Activated CD4-positive, alpha-beta T cell treated with anti-CD3 and anti-CD28 coated beads for 1 hour (primary cell): ENCODE measurements around the gene KCNA2.

Experiments used
- DNase-seq: peaks from one replicate; pipeline ENCODE4 v3.0.0-alpha.2; 2020

The KCNA2 gene

DNA sequence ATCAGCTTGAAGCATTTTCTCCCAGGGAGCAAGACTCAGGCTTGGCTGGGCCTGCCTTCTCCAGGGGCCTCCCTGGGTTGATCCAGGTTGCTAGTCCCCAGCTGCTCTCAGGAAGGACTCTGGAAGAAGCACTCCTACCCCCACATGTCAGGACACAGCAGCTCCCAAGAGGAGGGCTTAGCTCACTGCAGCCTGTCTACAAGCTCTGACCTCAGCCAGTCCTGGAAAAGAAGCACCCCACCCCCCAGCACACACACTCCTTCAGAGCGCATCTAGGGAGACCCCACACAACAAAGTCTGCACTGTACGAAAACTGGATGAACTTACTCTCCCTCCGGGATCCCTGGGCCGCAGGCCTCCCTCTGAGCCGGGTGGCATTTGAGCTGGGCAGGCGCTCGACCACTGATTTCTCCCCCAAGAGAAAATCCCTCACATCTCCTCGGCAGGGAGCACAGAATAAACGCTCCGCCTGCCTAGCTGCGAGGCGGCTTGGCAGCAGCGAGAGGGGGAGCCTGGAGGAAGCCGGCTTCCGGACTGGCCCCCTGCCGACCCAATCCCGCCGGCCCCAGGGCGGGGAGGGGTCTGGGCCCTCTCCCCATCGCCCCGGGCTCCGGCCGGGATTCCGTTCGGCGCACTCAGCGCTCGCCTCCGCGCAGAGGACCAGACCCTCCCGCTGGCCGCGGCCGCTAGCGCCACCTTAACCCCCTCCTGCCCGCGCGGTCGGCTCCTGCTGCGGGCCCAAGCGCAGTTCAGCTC is at the start of gene KCNA2:
TSS of gene KCNA2 (minus strand) at position 458 of the 756 bp plus-strand sequence. CDS start 1,576 bp downstream, outside the sequence.
- DNase-seq, result no peak

DNA sequence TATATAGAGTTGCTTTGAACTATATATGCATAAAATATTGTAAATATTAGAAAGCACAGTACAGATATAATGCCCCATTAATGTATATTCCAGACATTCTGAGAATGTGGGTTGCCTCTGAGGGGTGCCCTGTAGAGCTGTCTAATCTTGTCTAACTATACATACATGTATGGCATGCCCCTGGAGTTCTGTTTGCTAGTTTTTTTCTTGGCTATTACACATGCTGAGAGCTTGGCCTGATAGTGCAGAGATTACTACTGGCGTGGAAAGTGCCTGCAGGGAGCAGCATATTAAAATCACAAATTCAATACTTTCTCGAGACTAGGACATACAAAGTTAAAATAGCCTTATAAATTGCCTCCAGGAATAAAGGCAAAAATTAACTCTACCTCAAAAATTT is 44.5 kb upstream of the KCNA2 start:
- DNase-seq, result no peak

DNA sequence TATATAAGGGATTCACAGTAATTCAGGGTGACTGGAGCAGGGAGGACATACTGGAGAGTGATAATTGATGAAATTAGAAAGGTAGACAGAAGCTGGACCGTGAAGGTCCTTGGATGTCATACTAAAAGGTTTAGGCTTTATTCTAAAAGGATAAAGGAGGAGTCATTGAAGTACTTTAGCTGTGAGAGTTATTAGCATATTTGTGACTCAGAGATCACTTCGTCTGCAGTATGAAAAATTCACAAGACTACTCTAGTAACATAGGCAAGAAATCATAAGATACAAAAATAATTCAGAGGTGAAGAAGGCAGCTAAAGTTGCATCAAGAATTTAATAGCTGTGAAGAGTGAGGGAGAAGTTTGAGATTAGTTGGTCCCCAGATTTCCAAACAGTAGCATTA is 42.3 kb upstream of the KCNA2 start:
- no peak for DNase-seq

DNA sequence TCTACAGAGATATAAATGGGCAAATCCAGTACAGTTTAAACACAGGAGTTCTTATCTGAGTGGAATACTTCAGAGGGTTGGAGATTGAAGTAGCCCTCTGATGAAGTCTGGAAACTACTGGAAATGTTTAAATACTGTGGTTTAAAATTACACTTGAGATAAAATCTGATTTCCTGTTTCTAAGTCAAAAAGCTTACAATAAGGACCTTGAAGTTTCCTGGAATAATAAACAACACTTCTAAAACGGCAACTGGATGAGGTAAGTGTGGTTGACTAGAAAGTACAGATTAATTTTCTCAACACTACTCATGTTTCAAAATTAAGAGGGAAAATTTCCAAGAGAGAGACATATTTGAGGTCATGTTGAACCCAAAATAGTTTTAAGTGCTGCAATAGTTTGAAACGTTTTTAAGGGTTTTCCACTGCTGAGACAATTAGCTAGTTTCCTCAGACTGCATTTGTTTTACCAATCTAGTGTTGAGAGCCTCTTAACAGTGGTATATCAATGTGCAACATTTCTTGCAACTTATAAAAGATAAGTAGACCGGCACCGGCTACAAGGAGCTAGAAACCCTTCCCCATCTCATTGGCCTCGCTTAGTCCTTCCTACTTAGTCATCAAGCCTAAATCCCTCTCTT is 41.2 kb upstream of the KCNA2 start:
- DNase-seq, result no peak

DNA sequence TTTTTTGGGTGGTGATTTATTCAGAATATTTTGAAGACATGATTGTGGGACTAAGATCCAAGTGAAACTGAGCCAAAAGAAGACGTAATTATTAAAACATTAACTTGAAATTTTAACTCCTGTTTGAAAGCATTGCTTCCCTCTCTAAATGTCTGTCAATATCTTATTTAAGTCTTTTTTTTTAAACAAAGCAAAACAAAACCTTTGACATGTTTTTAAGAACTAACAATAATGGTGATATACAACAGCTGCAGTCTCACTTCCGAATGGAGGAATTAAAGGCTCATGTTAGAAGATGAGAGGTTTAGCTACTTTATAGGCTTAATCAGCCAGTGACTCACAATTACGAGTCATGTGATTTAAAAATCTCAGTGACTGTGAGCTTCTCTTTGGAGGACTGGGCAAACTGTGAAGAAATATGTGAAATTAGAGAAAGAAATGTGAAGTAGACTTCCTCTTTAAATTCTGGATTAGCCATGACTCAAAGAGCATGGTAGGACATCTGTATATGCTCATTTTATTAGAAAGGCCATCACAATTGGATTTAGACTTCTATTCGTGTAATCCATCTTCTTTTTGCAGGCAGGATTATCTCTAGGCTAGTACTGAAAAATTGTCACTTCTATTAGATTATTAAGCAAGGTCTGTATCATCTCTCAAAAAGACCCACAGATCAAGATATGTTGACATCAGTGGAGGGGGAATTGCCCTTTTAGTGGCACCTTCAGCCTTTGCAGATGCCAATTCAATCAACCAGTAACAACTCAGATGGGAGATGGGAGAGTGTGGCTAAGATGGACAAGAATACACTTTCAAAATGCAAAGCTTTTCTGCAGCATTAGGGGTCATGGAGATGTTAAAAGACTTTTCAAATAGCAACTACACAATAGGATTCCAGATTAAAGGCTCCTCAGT is 39.9 kb upstream of the KCNA2 start:
- DNase-seq, result no peak

DNA sequence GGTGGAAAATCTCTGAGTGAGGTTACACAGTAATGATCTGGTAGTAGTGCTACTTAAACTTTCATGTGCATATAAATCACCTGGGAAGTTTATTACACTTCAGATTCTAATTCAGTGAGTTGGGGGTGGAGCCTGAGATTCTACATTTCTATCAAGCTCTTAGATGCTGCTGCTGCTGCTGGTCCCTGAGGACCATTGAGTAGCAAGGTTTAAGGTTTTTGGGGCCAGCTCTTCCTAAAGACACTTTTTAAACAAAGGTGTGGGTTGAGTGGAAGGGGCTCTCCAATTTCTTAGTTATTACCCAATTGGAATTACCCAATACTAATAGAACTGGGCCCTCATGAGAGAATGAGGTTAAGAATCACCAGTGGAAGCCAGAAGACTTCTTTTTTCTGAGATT is 39.1 kb upstream of the KCNA2 start:
- DNase-seq, result no peak

DNA sequence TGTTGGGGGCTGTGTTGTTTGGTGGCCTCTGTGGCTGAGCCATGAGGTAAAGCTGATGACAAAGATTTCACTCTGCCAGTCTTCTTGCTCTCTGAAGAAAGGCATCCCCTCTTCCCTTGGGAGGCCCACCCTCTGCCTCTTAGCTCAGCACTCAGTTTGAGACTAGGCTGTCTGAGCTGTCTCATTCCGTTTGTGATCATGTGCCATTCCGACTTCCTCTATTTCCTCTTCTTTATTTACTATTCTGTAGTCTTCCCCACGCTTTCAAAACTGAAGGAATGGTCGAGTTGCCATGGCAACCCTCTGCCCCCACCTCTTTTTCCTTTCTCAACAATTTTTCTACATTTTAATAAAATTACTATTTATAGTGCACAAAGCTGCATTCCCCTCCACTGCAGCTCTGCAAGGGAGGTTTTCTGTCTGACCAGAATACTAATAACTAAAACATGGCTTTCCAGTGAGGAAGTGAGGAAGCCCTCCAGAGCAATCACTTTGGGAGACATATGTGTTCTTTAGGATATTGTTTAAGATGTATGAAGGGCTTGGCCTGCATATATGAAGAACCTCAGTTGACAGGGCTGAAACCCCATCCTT is 37.8 kb upstream of the KCNA2 start:
- no peak for DNase-seq

DNA sequence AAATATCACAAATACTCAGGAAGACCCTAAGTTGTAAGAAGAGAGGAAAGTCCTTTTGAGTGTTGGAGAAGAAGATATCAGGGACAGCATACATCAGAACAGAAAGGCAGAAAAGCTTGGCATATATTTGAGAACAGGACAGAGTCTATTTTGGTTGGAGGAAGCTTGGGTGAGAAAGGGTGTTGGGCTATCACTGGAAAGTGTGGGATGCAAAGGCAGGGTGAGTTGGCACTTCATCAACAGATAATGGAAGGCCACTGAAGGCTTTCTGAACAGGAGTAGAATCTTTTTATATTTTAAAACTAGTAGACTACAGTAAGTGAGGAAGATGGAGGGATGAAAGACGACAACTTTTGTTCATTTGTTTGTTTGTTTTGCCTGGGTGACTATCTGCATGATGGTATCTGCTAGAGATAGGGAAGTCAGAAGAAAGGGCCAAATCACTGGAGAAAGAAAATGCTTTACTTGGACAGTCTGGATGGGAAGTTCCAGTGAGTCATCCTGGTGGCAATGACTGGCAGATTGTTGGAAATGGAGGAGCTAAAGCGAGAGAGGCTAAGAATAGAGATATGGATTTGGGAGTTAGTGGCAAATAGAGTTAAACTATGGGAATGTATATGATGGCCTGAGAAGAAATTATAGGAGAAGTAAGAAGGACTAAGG is 33.7 kb upstream of the KCNA2 start:
- no peak for DNase-seq

DNA sequence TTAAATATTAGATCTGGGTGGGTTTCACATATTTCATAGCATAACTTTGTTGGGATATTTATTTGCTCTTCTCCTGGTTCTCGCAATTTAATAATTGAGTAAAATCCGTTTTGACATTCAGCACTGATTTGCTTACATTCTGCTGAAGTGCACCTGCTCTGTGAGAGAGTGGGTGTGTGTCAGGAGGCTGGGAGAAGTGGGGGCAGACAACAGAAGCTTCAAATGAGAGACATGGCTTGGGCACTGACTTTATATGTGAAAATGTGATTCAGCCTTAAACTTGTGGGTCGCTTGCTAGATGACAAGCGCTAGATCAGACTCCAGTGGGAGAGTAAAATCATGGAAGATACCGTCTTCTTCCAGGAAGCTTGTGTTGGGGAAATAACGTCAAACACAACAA is 32.4 kb upstream of the KCNA2 start:
- DNase-seq, result no peak

DNA sequence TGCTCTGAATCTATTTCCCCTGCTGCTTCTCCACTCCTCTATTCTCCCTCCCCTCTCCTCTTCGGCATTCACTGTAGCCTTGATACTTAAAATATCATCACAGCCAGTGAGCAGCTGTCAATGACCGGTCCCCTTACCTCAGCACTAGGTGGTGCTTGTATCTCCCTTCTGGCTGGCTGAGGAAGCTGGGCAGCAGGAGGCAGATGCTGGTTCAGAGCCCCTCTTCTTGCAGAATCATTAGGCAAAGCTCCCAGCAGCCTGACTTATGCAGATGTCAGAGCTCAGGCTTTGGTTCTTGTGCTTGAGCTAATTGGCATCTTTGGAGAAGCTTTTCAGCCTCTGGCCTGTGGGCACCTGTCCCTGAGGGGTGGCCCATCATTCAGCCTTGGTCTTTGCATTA is 31.9 kb upstream of the KCNA2 start:
- no peak for DNase-seq

DNA sequence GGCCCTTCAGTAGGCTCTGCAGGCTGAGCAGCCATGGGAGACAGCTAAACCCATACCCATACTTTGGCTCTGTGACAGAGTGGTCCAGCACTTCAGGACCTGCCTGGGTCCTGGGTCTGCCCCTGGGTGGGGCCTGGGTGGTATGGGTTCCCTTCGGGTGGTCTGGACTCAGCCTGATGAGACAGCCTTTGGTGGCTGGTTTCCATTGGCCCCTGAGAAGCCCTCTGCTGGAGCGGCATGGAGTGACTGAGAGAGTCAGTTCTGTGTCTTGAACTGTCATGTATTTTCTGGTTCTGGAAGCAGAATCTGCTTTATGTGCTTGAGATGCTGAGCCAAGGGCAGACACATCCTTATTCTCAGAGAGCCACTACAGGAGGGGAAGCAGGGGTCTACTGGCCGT is 31.3 kb upstream of the KCNA2 start:
- no peak for DNase-seq

DNA sequence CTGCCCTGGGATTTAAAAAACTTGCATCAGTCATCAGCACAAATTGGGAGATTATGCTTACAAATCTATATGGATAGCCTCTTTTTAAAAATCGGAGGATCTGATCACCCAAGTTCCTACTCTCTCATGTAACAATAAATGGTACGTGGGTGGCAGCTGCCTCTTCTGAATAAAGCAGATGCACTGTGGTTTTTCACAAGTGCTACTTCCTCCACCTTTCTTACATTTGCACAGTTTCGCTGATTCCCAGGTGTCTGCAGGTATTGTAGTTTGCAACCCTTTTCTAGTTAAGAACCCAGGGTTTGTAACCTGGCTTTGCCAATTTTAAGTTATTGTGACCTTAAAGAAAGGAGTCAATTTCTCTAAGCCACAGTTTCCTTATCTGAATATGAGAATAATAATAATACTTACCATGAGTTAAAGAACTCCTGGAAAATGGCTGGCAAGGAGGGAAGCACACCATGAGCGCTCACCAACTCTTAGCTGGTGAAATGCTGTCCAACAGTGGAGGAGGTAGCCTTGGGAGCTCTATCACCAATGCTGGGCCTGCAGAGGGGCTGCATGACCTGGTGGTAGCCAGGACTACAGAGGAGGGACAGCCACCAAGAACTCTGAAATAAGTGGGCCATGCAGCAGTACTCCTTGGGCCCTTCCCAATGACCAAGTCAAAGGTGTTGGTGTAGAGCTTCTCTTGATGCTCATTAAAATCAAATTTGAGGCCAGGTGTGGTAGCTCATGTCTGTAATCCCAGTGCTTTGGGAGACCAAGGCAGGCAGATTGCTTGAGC is 30.2 kb upstream of the KCNA2 start:
- DNase-seq, result no peak

DNA sequence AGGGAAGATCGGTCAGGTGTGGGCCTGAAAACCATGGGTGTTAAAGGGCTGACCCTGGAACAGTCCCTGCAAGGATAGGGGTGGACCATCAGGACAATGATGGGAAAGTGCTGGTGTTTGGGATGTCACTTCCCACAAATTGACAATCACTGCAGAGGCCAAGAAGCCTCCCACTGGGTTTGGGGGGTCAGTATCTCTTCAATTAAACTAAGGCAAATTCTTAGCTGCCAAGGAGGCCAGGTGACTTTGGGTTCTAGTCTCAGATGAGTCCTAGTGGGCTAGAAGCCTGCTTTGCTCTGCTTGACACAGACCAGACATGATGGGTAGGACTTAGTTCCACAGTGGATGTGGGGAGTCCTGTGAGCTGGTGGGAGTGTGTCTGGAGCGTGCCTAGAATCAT is 29.3 kb upstream of the KCNA2 start:
- no peak for DNase-seq

DNA sequence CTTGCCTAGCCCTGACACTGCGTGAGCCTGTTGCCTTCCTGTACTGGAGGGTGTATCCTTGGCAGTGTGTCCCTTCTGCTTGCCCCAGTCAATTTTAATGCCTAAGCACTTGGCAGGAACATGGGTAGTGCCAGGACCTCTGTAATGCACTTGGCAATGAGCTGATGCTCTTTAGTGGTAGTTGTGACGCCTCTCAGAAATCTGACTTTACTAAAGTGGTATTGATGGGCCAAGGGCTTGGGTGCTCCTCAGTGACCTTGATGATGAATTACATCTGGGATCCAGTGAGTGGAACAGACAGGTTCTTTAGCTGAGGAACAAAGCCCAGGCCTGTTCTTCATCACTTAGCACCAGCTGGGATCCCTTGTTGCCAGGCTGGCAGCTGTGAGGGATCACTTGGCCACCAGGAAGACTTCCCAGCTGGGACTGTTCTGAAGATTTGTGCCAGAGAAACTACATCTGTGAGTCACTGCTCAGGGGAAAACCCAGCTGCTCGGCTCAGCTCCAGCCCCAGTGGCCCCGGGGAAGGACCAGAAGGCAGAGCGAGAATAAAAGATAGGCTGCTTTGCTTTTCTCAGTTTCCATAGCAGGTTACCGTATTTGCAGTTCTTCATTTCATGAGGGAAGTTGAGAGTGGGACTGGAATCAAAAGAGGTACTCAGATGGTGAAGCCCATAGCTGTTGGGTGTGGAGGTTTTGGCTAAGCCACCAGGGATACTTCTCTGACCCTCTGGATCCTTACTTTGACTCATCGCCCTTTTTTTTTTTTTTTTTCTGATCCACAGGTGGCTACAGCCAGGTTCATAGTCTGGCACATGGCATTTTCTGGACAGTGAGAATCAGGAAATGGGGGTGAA is 28.5 kb upstream of the KCNA2 start:
- DNase-seq, result peak; percentile 50

DNA sequence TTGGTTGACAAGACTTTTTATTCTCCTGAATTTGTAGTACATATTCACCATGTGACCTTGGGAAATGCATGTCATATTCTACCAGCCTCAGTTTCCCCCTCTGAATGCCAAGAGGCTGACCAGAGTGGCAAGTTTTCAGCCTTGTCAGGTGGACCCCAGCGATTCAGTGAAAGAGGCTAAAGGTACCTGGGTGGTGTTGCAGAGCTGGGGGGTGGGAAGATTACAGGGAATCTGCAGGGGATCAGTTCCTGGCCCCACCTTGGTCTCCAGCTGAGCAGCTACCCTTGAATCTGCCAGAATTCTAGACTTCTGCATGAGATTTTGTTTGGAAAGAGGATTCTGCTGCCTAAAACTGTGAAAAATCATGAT is 27.9 kb upstream of the KCNA2 start:
- DNase-seq, result no peak

DNA sequence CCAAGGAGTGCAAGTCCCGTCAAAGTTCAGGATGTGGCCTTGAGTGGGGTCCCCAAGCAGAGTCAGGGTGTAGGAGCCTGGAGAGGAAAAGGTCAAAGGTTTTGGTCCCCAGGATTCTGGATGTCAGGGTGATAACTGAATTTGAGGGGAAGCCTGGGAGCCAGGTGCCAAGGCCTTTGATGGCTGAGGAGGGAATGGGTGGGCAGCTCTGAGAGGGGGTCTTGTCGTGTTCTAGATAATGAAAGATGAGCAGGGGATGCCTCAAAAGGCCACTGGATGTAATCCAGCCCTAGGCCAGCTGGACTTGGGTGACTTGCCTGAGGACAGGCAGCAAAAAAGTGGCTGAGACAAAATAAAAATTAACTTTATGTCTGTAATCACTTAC is 27.5 kb upstream of the KCNA2 start:
- no peak for DNase-seq

DNA sequence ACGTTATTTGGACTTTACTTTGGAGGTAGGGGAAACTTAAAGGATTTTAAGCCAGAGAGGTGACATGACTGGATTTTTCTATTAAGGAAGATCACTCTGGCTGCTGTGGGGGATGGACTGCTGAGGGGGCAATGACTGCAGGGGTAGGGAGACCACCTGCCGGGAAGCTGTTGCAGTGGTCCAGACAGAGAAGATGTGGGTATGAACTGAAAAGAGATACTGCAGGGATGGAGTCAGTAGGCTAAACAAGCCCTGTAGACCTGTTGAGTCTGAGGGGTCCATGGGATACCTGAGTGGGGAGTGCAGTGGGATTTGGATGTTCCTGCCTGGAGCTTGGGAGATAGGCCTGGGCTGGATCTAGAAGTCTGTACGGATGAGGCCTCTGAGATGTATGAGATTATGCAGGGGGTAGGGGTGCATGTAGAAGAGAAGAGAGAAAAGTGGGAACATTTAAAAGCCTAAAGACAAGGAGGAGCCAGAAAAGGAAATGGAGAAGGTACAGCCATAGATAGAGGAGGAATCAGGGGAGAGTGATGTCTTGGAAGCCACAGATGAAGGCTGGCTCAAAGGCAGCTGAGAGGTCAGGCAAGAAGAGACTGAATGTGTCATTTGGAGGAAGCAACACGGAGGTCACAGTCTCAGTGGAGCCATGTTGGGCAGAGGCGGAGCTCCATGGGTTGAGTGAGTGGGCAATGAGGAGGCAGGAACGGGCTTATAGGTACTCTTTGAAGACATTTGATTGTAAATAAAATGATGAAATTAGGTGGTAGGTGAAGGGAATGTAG is 25.9 kb upstream of the KCNA2 start:
- no peak for DNase-seq

DNA sequence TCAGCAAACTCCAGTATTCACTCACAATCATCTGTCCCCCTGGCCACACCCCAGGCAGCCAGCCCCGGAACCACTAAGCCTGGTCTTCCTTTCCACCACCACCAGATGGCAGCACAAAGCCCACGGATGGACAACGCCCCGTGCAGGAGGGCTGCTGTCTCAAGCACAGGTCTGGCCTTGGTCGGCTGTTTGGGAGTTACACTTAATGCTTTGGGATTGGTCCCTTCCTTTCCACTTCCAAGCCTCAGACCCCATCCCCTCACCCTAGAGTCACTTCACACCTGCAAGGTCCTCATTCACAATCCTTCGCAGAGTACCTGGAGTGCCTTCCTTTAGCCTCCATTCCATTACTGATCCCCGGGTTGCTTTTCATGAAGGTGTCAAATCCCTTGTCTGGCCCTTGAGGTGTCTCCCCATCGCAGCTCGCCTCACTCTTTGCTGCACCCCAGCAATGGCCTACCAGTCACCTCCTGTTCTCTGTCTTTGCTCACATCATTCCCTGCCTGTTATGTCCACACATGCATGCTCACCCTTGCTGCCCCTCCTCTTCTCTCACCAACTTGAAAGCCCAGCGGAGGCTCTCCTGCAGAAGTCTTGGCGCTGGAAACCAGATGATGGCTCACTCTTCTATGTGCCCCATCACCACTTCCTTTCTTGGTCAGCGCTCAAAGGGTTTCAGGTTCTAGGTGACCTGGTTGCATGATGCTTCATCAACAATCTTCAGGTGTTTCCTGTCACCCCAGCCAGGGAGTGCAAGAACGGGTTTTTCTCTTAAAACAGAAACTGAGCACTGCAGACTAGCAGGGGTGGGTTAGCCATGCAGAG is 24.9 kb upstream of the KCNA2 start:
- DNase-seq, result peak; percentile 75
